ENCODE data around the gene KLHL14.
"Not testable (repeated sequence)": the region's sequence is repeated elsewhere in the genome, so short reads cannot be mapped to it uniquely, and the experiment has no call there.

The KLHL14 gene

DNA sequence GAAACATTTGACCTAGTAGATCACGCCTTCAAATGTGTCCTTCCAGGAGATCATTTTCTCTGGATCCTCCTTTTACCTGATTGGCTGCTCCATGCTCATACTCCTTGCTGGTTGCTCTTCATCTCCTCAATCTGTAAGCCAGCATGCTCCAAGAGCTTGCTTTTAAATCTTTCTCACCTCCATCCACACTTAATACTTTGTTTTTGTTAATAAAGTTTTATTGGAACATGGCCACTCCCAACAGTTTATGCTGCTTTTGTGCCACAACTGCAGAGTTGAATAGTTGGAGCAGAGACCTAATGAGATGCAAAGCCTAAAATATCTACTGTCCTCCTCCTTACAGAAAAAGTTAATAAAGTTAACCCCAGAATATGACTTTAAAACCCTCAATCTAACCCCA, 60.0 kb downstream of the KLHL14 start:
- ATAC-seq = no peak

GRCh38 chr18:32711862-32712261, 61.0 kb downstream of the KLHL14 start:
- no peak for ATAC-seq

GRCh38 chr18:32707586-32707985, 65.2 kb downstream of the KLHL14 start:
- ATAC-seq = no peak

GRCh38 chr18:32707147-32707546, 65.7 kb downstream of the KLHL14 start:
- no peak for ATAC-seq

DNA sequence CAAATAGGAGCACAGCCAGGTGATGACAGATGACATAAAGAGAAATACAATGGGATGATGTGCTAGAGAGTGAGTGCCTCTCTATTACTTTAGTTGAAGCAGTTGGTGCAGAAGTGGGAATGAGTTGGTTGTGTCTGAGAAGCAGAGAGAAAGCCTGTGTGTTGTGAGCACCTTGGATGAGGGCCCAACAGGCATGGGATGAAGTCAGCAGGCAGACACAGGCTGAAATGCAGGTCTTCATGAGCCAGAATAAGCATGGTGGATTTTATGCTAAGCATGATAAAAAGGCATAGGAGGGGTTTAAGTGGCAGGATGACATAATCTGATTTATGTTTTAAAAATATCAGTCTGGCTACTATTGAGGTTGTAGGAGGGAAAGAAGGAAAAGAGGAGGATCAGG, 71.5 kb downstream of the KLHL14 start:
- no peak for ATAC-seq

- no peak for ATAC-seq
Measured at GRCh38 chr18:32698153-32698552, 74.7 kb downstream of the KLHL14 start.

GRCh38 chr18:32696376-32696775, 76.4 kb downstream of the KLHL14 start:
- ATAC-seq = no peak

- ATAC-seq = no peak
Measured at GRCh38 chr18:32695534-32695933, 77.3 kb downstream of the KLHL14 start.

GRCh38 chr18:32688821-32689220, 84.0 kb downstream of the KLHL14 start:
- ATAC-seq = no peak

DNA sequence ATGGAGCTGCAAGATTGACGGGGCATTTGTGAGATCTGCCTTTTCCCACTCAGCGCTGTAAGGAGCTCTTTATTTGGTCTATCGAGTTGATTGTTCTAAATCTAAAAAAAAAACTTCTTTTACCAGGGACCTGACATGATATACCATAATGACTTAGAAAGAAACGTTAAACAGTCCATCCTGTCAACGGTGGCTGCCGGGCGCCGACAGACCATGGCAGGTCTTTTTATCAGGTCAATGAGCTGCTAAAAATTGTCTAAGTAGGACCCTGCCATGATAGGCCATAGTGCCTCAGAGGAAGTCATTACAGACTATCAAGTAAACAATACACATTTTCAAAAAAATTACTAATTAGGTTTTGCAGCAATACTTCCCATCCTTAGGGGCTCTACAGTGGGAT, 87.9 kb downstream of the KLHL14 start:
- no peak for ATAC-seq

- no peak for ATAC-seq
Measured at GRCh38 chr18:32684096-32684495, 88.7 kb downstream of the KLHL14 start.

DNA sequence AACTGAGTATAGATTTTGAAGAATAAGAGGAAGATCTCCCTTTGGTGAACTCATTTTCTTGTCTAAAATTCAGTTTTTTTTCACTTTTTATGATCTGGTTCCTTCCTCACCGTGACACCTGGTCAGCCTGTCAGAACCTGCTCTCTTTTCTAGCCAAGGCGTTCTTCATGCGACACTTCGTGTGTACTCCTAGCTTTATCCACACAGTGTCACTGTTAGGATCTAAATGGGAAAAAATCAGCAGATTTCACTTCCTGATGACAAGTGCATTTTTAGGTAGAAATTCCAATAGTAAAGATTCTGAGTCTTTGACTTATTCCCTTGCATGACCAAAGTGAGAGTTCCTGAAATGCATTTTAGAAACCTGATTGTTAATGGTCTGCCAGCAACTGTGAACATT, 89.8 kb downstream of the KLHL14 start:
- no peak for ATAC-seq

DNA sequence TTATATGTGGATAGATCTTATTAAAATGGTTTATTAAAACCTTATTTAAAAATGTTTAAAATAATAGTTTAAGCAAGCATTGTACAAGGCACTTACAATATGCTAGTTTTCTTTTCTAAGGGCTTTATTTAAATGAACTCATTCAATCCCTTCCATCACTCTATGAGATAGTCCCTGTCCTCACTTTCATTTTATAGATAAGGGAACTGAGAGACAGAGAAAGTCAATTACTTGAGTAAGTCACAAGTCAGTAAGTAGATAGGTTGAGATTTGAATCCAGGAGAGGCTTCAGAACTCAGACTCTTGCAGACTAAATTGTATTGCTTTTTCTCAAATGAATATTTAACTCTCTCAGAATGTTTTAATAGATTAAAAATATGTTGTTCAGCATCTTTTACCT, 95.2 kb downstream of the KLHL14 start:
- no peak for ATAC-seq

- ATAC-seq = no peak
Measured at GRCh38 chr18:32674491-32674890, 98.3 kb downstream of the KLHL14 start.

GRCh38 chr18:32672398-32672797, 100.4 kb downstream of the KLHL14 start:
- ATAC-seq = no peak

- ATAC-seq = no peak
Measured at GRCh38 chr18:32670727-32671126, 102.1 kb downstream of the KLHL14 start.

- ATAC-seq = no peak
Measured at GRCh38 chr18:32669549-32670165, 103.2 kb downstream of the KLHL14 start.

DNA sequence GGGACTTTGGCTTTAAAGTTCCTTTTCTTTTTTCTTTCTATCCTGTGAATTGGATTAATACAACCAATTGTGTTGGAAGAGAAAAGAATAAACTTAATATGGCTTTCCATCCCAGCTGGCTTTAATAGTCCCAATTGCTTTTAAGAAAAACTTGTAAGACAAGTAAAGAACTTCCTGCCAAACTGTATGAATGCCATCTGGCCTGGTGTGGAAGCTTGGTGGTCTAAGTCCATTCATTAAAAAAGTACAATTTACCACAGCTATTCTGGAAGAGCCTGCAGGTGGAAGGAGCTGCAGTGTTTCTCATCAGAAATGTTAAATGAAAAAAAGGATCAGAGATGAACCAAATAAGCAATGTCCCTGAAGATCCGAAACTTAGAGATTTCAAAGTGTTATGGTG, 103.9 kb downstream of the KLHL14 start:
- no peak for ATAC-seq

- ATAC-seq = no peak
Measured at GRCh38 chr18:32661486-32662299, 111.1 kb downstream of the KLHL14 start.

GRCh38 chr18:32654507-32654906, 118.3 kb downstream of the KLHL14 start:
- ATAC-seq = not testable (repeated sequence)

DNA sequence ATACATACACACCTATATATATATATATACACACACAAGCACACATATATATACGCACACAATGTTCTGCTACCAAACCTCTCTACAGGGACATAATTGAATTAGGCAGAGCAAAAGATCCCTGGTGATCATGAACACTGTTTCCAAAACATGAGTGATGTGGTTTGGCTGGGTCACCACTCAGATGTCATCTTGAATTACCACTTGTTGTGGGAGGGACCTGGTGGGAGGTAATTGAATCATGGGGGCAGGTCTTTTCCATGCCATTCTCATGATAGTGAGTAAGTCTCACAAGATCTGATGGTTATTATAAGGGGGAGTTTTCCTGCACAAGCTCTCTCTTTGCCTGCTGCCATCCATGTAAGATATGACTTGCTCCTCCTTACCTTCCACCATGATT, 135.2 kb downstream of the KLHL14 start:
- ATAC-seq = not testable (repeated sequence)

GRCh38 chr18:32637226-32637625, 135.6 kb downstream of the KLHL14 start:
- no peak for ATAC-seq

DNA sequence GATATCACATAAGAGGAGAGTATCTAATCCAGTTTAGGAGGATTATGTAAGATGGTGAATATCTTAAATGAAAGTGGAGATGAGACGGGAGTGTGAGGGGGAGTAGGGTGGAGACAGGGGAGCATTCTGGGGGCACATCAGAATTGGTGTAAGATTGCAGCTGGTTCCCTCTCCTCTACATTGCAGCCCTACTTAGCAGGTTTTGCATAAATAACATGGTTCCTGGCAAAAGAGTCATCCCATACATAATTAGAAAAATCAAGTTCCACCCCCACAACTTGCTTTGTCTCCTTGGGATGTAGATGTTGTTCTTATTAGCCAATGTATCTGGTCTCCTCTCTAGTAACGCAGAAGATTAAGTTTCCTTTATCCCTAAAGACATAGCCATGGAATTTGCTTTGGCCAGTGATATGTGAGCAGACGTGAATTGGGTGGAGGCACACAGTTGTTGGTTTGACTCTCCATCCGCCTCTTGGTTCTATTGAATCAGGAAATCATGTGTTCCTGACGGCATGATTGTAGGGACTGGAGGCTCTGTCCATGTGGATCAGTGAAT, 137.9 kb downstream of the KLHL14 start:
- ATAC-seq = no peak
